Measurements from ENCODE around the gene TTLL7.

- TF ChIP-seq EZH2 (IDR thresholded peaks at IDR 0.05; ENCODE audit: insufficient read depth, poor library complexity, severe bottlenecking): no peak
- no peak for TF ChIP-seq EZH2phosphoT487 (IDR thresholded peaks at IDR 0.05; ENCODE audit: insufficient read depth, low read depth)
Observed at GRCh38 chr1:83959824-83960498, 39.0 kb downstream of the TTLL7 start.
